GM13977 (cell line): ENCODE measurements around the gene REL.

Source experiments
- DNase-seq: peaks from one replicate; pipeline ENCODE4 v3.0.0; 2012; ENCODE audit warnings: low spot score
- CTCF ChIP-seq: IDR thresholded peaks from 2 replicates; pipeline ENCODE4 v1.5.1; 2012; ENCODE audit warnings: mild to moderate bottlenecking, control low read depth; ENCODE audit not compliant: insufficient read depth; ENCODE audit errors: extremely low read depth, missing control alignments
- in situ Hi-C: fragments of 300-500 bp; cut with MboI; formaldehyde crosslinking; loops from one replicate; pipeline ENCODE4 v1.12.0; 2022; ENCODE audit warnings: low sequenced_read_pairs, low pct_unique_long_range_greater_than_20kb, mixed read lengths, inconsistent platforms; ENCODE audit not compliant: unreplicated experiment

Gene REL

GRCh38 chr2:60881047-60881932, at the start of gene REL:
TSS of gene REL (plus strand) at chr2:60881574. CDS start at chr2:60881841, 267 bp downstream.
- TF ChIP-seq CTCF, result no peak
- in situ Hi-C loops, result no loop called here
- DNase-seq, result peak; percentile 92

GRCh38 chr2:60831921-60832320, 49.5 kb upstream of the REL start:
- in situ Hi-C loops, result no loop called here
- TF ChIP-seq CTCF, result no peak
- no peak for DNase-seq

GRCh38 chr2:60832621-60833020, 48.8 kb upstream of the REL start:
- in situ Hi-C loops, result no loop called here
- no peak for TF ChIP-seq CTCF
- DNase-seq, result no peak

- DNase-seq, result peak; percentile 53
- in situ Hi-C loops, result no loop called here
- TF ChIP-seq CTCF, result no peak
Observed at GRCh38 chr2:60834270-60834717, 47.1 kb upstream of the REL start.

- in situ Hi-C loops, result no loop called here
- DNase-seq, result no peak
- no peak for TF ChIP-seq CTCF
Observed at GRCh38 chr2:60836491-60836890, 44.9 kb upstream of the REL start.

- no peak for TF ChIP-seq CTCF
- no peak for DNase-seq
- in situ Hi-C loops, result no loop called here
Observed at GRCh38 chr2:60837123-60837522, 44.3 kb upstream of the REL start.

- no peak for TF ChIP-seq CTCF
- no peak for DNase-seq
- in situ Hi-C loops, result no loop called here
Observed at GRCh38 chr2:60838481-60838880, 42.9 kb upstream of the REL start.
